ENCODE results near the gene TXK. TPM values are rescaled to one million over a fixed set of nuclear protein-coding genes. Genes with fewer than 3 reads are reported as not detected.

TXK gene
- total and polyA plus RNA-seq, 10 of the 15 experiments (the other 5 are each of a cell fraction or from before 2014, with no cell fraction given): 0.44 to 2.9 (median 1.4) TPM

GRCh38 chr4:48100256-48100655 lies 33.8 kb downstream of the TXK start (continued):
- no peak for TF ChIP-seq BCL3 (IDR thresholded peaks at IDR 0.05; ENCODE audit: borderline replicate concordance, insufficient read depth, low read depth, low read length, poor library complexity, severe bottlenecking)
- TF ChIP-seq SRF (IDR thresholded peaks at IDR 0.05; ENCODE audit: low read depth in 2 of 2, low read length in 2 of 2): no peak
- TF ChIP-seq NR2F1 (conservative IDR thresholded peaks at IDR 0.05): no peak
- TF ChIP-seq NR2C1 (IDR thresholded peaks at IDR 0.05): no peak
- no peak for TF ChIP-seq SMAD1 (IDR thresholded peaks at IDR 0.05; ENCODE audit: low read depth, partially characterized antibody)
- no peak for TF ChIP-seq TCF7 (IDR thresholded peaks at IDR 0.05; ENCODE audit: borderline replicate concordance)

- ChIA-PET RAD21 (ENCODE audit: unreplicated experiment) (interaction anchor here (1.6 to 2.0 kb wide), 2 partner anchors 8 to 92 kb away, joined by 6 to 8 read pairs; no protein-coding TSS in a partner anchor), CTCF (interaction anchor here (0.6 to 3.5 kb wide), 11 partner anchors 9 to 180 kb away, joined by 3 to 32 read pairs (median 4); no protein-coding TSS in a partner anchor), SMC1A (ENCODE audit: uncharacterized antibody, unreplicated experiment) (interaction anchor here (1.0 to 1.7 kb wide), 5 partner anchors 9 to 95 kb away, joined by 3 to 7 read pairs (median 4); no protein-coding TSS in a partner anchor), POLR2A (no interaction called here)
- 59% methylated on average over 2 of the region's 2 CpGs for WGBS (ENCODE audit: insufficient coverage, insufficient replicate concordance, low lambda C conversion rate, missing lambda C conversion rate)
- in situ Hi-C loops (cut with MboI): loop anchor here (10.0 kb wide), 1 partner anchor 391 kb away; no protein-coding TSS in a partner anchor
- Histone ChIP-seq H3K9me3 (replicated peaks; ENCODE audit: control insufficient read depth, insufficient read depth, low read length) (no peaks in the 10 kb centered on the region), H2AFZ (ENCODE audit: control insufficient read depth, low read depth, low read length) (no peak overlapping the region), H4K20me1 (ENCODE audit: control insufficient read depth, insufficient read depth) (no peaks in the 10 kb centered on the region), H3K79me2 (ENCODE audit: control insufficient read depth, insufficient read depth, low read length) (no peaks in the 10 kb centered on the region), H3K4me2 (ENCODE audit: control insufficient read depth, insufficient read depth) (no peak overlapping the region), H3K27ac (ENCODE audit: control insufficient read depth, insufficient read depth) (no peak overlapping the region), H3K9ac (ENCODE audit: control insufficient read depth, insufficient read depth, low read length) (no peak overlapping the region), H3K27me3 (replicated peaks in 1 of 2; ENCODE audit: control insufficient read depth in 2 of 2, insufficient read depth in 2 of 2, low read length in 1 of 2) (no peaks in the 10 kb centered on the region), H3K36me3 (ENCODE audit: control insufficient read depth in 2 of 2, insufficient read depth in 2 of 2, low read length in 1 of 2) (no peaks in the 10 kb centered on the region; a peak in 1 of 4 replicates), H3K4me1 (ENCODE audit: control insufficient read depth, insufficient read depth, low read length) (no peaks in the 10 kb centered on the region), H3K4me3 (no peak overlapping the region)
- intact Hi-C loops (cut with micrococcal nuclease; ENCODE audit: unreplicated experiment): no loop called here
- no TSS peak for BruUV-seq (replicated peaks)
- DNase-seq (ENCODE audit: low read depth, low spot score) (no peak), FAIRE-seq (no peak), ATAC-seq (no peak)
- TF ChIP-seq SIX5 (IDR thresholded peaks at IDR 0.05; ENCODE audit: low read depth, low read length, severe bottlenecking): no peak
- no peak for TF ChIP-seq GABPA (IDR thresholded peaks at IDR 0.05; ENCODE audit: low read depth)
- TF ChIP-seq E2F4 (IDR thresholded peaks at IDR 0.05; ENCODE audit: low read depth, low read length): no peak
Observed at GRCh38 chr4:48095441-48095840, 38.6 kb downstream of the TXK start.

Measured in GM12878 (cell line).